Body of pancreas (tissue), 4 donors: ENCODE measurements around the gene ARHGAP29.

Experiments
- POLR2A ChIP-seq, 3 donors: fragments of 450-650 bp; IDR thresholded peaks; one replicate each; pipeline ENCODE4 v1.6.1; 2016; ENCODE audit warnings: antibody characterized with exemption in 3 of 3, mild to moderate bottlenecking in 2 of 3
- TF ChIP-seq, protein P1 (sequence below), 7 experiments: fragments of 450-650 bp in 4 of 7; fragments of 200-600 bp in 3 of 7; sonication (generic) in 3 of 7; IDR thresholded peaks; one replicate each; pipeline ENCODE4 v1.5.1; 2016 to 2019; ENCODE audit warnings: antibody characterized with exemption in 7 of 7

DNA sequence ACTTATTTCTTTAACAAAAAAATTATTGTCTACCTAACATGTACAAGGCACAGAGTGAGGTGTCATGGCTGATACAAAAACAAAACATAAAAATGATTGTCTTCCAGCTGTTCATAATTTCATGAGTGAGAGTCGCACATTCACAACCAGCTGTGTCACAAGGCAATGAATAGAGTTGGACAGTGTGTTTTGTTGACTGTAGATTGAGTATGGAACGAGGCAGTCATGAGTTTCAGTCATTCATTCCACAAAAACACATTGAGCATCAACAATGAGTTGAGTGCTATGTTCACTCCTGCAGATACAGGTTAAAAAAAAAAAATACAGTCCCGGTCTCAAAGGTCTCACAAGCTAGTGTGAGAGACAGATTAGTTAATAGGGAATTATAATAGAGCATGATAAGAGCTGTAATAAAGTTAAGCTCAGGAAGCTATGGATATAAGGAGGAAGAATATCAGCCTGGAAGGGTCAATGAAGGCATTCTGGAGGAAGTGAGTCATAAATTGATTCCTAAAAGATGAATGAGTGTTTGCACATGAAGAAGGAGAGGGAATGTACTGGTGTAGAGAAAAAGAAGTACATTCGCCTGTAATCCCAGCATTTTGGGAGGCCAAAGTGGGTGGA is 47.8 kb upstream of the ARHGAP29 start:
- TF ChIP-seq, protein P1, sequence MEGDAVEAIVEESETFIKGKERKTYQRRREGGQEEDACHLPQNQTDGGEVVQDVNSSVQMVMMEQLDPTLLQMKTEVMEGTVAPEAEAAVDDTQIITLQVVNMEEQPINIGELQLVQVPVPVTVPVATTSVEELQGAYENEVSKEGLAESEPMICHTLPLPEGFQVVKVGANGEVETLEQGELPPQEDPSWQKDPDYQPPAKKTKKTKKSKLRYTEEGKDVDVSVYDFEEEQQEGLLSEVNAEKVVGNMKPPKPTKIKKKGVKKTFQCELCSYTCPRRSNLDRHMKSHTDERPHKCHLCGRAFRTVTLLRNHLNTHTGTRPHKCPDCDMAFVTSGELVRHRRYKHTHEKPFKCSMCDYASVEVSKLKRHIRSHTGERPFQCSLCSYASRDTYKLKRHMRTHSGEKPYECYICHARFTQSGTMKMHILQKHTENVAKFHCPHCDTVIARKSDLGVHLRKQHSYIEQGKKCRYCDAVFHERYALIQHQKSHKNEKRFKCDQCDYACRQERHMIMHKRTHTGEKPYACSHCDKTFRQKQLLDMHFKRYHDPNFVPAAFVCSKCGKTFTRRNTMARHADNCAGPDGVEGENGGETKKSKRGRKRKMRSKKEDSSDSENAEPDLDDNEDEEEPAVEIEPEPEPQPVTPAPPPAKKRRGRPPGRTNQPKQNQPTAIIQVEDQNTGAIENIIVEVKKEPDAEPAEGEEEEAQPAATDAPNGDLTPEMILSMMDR (IDR thresholded peaks at IDR 0.05): no peak
- TF ChIP-seq POLR2A (IDR thresholded peaks at IDR 0.05): no peak
